Measurements from ENCODE around the gene LAMA3.

The LAMA3 gene

DNA sequence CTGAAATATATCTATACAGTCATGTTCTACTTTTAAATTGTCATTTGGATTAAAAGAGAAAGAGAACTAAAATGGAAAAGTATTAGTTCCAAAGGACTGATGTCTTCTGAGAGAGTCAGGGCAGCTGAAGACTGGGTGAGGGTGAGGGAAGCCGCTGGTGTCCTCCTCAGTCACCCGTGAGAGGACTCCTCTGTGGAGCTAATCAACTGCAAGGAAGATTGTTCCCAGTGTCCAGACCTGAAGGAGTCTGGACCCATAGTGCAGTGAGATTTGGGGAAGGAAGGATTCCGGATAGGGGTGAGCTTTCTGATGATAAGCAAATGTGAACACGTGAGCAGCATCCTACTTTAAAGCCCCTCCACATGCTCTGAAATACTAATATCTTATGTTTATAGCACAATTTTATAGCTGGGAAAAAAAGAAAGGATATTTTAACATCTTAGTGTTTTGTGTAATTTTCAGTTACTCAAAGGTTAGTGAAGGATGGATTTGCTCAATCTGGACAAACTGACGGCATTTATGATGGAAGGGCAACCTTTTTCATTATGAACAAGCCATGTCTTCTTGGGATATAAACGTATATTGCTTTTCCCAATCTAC lies 190.8 kb downstream of the LAMA3 start:
- no peak for DNase-seq

DNA sequence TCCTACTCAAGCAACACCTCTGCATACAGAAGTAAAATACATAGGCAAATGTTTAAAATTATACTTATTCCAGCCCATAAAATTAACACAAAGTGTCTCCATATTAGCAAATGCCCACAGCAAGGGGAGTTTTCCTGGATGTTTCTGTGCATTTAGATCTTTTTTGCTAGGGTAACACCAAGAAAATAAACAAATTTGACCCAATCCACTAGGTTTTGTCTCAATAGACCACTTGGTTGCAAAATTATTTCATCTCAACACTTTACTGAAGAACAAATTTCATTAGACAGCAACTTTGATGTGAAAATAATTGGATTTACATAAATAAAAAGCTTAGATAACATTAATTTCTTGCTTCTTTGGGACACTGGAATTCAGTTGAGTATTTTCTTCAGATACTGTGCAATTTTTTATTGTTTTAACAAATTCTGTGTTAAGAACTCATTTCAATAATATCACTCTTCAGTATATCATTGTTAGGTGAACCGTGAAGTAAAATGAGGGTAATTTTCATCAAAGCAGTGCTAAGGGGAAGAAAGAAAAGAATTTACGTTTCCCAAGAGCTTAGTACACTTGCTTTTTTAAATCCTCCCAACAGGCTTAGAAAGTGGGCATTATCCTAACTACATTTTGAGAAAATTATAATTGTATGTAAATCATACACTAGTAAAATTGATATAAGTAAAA lies 191.8 kb downstream of the LAMA3 start:
- DNase-seq = no peak

- no peak for DNase-seq
Measured at GRCh38 chr18:23881778-23882177, 192.5 kb downstream of the LAMA3 start.

DNA sequence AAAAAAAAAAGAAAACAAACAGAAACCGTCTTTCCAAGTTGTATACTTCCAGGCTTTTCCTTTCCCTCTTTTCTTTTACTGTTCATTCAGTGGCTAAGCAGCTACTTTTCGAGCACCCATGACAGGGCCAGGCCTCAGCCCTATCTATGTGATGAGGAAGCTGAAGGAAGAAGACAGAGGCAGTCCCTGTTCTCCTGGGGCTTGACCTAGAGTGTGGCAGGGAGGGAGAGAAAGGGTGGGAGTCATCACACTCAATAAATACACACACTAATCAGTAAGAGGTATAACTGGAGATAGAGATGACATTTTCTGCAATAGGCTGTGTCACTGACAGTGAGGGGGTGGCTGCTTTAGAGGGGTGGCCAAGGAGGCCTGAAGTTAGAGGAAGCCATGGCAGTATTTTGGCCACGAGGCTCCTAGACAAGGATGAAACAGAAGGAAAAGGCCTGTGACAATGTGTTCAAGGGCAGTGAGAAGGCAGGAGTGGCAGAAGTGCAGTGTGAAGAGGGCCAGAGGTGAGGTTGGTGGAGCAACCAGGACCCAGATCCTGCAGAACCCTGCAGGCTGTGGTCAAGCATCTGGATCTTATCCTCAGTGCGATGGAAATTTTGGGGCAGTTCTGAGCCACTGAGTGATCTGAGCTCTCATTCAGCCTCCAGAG lies 193.5 kb downstream of the LAMA3 start:
- DNase-seq = no peak

GRCh38 chr18:23883277-23883790 lies 194.1 kb downstream of the LAMA3 start:
- peak; percentile 84 for DNase-seq

- DNase-seq = no peak
Measured at GRCh38 chr18:23884681-23885375, 195.6 kb downstream of the LAMA3 start.

DNA sequence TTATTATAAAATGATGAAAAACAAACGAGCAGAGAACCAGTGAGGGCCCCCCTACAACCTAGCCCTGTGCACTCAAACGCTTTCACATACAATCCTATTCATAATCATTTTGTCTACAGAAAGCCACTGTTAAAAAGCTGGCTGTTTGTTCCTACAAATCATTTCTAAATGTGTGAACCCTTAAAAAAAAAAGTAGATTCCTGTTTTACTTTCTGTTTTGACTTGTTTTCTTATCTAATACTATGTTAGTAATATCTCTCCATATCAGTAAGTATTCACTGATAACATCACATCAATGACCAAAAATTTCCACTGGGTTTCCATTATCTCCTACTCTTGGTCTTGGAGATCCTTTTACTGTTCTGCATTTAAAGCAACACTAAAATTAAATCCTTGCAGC lies 196.5 kb downstream of the LAMA3 start:
- DNase-seq = no peak

GRCh38 chr18:23887035-23887434 lies 197.8 kb downstream of the LAMA3 start:
- no peak for DNase-seq

- no peak for DNase-seq
Measured at GRCh38 chr18:23887493-23887892, 198.2 kb downstream of the LAMA3 start.

GRCh38 chr18:23888881-23889280 lies 199.6 kb downstream of the LAMA3 start:
- DNase-seq = no peak

DNA sequence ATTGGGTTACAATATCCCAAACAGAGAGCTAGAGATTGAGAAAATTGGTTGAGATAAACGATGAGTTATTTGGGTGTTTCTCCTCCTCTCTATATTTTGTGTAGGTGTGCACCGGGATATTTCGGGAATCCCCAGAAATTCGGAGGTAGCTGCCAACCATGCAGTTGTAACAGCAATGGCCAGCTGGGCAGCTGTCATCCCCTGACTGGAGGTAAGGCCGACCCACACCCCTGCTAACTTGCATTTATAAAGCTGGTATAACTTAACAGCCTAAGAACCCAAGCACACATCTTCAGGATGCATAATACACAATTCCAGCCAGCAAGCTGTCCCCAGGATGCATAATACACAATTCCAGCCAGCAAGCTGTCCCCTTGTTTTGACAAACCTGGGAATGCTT lies 200.7 kb downstream of the LAMA3 start:
- DNase-seq = no peak

DNA sequence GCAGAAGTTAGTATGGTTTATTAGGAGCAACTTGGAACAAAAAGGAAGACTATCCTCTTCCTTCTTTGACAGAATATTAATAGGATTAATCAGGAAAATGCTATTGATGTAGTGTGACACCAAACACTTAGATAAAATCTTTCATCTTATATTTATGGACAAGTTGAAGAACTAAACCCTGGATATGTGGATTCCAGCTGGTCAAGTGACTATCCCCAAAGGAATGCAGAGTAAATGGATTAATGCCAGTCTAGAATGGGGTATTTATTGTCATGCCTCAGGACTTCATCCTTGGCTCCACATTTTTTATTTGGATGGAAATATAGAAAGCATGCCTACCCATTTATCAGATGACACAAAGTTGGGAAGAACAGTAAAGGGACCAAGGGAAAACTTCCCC lies 201.3 kb downstream of the LAMA3 start:
- no peak for DNase-seq

DNA sequence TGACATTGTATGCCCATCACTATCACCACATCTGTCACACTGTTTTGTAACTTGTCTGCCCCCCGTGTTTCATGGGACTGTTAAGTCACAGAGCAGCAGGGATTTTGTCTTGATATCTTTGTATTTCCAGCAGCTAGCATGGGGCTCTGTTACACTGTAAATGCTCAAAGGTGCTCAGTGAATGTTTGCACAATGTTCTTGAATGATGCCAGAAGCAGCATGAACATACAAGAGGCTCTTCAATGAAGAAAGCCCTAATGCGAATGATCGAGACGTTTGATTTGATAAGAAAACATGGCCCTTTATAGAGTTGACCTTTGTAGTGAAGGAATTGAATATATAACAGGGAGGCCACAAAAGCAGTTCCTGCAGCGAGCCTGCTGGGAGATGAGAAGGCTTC lies 204.4 kb downstream of the LAMA3 start:
- DNase-seq = no peak

GRCh38 chr18:23894661-23895175 lies 205.5 kb downstream of the LAMA3 start:
- no peak for DNase-seq

- no peak for DNase-seq
Measured at GRCh38 chr18:23897291-23897690, 208.0 kb downstream of the LAMA3 start.

GRCh38 chr18:23897733-23898132 lies 208.5 kb downstream of the LAMA3 start:
- no peak for DNase-seq

DNA sequence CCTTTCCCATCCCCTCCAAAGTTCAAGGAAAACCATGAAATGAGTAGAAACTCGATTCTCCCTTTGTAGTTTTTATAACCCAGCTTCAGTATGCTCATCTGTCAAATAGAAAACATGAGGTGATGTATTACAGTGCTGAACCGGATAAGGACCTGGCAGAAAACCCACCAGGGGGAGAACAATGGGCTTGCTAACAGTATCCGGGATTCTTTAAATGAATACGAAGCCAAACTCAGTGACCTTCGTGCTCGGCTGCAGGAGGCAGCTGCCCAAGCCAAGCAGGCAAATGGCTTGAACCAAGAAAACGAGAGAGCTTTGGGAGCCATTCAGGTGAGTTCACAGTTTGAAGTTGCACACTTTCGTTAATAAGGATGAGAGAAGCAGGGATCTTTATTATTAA lies 211.7 kb downstream of the LAMA3 start:
- DNase-seq = no peak

- peak; percentile 61 for DNase-seq
Measured at GRCh38 chr18:23902396-23902795, 213.1 kb downstream of the LAMA3 start.

GRCh38 chr18:23903971-23904370 lies 214.7 kb downstream of the LAMA3 start:
- no peak for DNase-seq

- no peak for DNase-seq
Measured at GRCh38 chr18:23906658-23907057, 217.4 kb downstream of the LAMA3 start.

DNA sequence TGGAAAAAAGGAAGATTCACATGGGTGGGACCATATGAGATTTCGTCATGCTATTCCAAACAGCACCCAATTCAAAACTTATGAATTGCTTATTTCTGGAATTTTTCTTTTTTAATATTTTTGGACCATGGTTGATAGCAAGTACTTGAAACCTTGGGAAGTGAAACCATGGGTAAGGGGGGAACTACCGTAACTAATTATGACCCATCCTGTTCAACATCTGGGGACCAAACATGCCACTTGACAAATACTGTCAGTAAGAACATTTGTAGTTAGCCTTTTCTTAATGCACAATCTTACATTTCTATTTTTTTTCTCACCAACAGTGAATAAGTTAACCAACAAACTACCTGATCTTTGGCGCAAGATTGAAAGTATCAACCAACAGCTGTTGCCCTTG lies 219.6 kb downstream of the LAMA3 start:
- DNase-seq = no peak

DNA sequence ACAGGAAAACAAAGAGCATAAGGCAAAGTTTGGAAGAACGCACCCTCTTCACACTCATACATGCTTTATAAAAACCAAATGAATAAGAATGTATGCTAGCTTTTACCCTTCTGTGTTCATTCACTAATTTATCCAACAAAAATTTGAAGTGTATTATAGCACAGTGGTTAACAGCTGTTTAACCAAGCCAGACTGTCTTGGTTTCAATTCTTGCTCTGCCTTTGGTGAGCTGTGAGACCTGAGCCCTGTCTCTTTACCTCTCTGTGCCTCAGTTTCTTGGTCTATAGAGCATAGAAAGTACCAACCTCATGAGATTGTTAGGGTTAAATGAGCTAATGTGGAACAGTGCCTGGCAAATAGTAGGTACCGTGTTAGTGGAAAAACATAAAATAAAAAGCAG lies 220.8 kb downstream of the LAMA3 start:
- DNase-seq = no peak

DNA sequence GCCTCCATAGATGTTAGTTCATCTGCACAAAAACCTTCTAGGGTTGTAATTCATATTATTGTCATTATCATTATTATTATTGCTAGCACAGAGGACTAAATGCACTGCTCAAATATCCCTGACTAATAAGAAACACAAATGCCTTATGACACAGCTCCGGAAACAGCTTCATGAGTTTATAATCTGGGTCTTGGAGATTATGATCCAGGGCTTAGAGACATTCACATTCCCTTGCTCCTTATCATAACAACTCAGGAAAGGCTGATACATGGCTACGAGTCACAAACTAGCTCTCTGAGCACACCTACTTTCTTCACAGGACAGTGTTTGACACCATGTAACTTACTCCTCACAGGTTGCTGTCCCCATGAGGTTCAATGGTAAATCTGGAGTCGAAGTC lies 223.1 kb downstream of the LAMA3 start:
- no peak for DNase-seq
